Stimulated activated naive B cell treated with anti-CD40 and anti-IgM and Interleukin-4, amounts not matched to agents 10 μg/mL and 1 μg/mL and 100 μg/mL, for 72 hours (primary cell): ENCODE measurements around the gene EDRF1.
A peak's percentile ranks its signal among the peaks of the same experiment; 100 is the strongest.

Experiments
- ATAC-seq, 2 donors: fragments of 150-1000 bp; cut with Tn5 transposase; replicated peaks; 2 replicates each; pipeline ENCODE4 v1.10.0; 2021; ENCODE audit warnings: moderate library complexity in 1 of 2
- DNase-seq: peaks from one replicate; pipeline ENCODE4 v3.0.0; 2021
- H3K27ac Mint-ChIP-seq: one replicate; pipeline ENCODE4 v1.8.0; 2022; ENCODE audit warnings: mild to moderate bottlenecking, mixed read lengths
- H3K27me3 Mint-ChIP-seq, 2 donors: one replicate each; pipeline ENCODE4 v1.8.0; 2022; ENCODE audit warnings: mixed read lengths in 2 of 2
- H3K36me3 Mint-ChIP-seq, 2 donors: one replicate each; pipeline ENCODE4 v1.8.0; 2022; ENCODE audit warnings: mixed read lengths in 2 of 2, mild to moderate bottlenecking in 1 of 2
- H3K4me1 Mint-ChIP-seq, 2 donors: one replicate each; pipeline ENCODE4 v1.8.0; 2022; ENCODE audit warnings: mixed read lengths in 2 of 2, mild to moderate bottlenecking in 1 of 2
- H3K4me3 Mint-ChIP-seq, 2 donors: one replicate each; pipeline ENCODE4 v1.8.0; 2022; ENCODE audit warnings: mild to moderate bottlenecking in 2 of 2, mixed read lengths in 2 of 2, moderate library complexity in 1 of 2
- H3K9me3 Mint-ChIP-seq, 2 donors: one replicate each; pipeline ENCODE4 v1.8.0; 2022; ENCODE audit warnings: mixed read lengths in 2 of 2, mild to moderate bottlenecking in 1 of 2

The EDRF1 gene, protein sequence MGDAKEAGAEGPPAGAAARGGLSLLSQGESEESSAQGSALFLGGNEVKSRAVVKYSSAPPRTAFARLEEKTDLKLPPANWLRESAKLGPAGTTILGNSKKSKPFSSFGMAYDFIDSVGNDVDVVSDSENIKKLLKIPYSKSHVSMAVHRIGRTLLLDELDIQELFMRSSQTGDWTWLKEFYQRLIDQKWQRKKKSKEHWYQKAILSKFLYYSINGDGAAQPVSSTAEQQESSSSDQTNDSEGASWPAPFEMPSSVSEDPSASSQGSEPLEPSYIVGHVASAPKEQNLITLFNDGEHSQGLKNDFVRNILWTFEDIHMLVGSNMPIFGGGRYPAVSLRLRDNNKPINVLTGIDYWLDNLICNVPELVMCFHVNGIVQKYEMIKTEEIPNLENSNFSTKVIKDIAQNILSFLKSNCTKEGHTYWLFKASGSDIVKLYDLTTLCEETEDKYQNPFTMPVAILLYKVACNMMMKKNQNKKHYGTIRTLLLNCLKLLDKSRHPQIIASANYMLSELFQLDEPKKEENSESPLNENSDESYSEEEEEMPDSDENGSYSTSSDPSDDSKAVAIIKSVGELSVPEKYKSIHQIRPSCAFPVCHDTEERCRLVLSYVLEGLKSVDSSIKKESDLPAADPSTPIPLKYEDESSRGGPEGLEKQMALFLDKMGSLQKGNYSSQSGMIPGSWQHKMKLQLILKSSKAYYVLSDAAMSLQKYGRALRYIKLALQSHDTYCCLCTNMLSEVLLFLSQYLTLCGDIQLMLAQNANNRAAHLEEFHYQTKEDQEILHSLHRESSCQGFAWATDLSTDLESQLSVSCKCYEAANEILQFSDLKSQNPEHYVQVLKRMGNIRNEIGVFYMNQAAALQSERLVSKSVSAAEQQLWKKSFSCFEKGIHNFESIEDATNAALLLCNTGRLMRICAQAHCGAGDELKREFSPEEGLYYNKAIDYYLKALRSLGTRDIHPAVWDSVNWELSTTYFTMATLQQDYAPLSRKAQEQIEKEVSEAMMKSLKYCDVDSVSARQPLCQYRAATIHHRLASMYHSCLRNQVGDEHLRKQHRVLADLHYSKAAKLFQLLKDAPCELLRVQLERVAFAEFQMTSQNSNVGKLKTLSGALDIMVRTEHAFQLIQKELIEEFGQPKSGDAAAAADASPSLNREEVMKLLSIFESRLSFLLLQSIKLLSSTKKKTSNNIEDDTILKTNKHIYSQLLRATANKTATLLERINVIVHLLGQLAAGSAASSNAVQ

DNA sequence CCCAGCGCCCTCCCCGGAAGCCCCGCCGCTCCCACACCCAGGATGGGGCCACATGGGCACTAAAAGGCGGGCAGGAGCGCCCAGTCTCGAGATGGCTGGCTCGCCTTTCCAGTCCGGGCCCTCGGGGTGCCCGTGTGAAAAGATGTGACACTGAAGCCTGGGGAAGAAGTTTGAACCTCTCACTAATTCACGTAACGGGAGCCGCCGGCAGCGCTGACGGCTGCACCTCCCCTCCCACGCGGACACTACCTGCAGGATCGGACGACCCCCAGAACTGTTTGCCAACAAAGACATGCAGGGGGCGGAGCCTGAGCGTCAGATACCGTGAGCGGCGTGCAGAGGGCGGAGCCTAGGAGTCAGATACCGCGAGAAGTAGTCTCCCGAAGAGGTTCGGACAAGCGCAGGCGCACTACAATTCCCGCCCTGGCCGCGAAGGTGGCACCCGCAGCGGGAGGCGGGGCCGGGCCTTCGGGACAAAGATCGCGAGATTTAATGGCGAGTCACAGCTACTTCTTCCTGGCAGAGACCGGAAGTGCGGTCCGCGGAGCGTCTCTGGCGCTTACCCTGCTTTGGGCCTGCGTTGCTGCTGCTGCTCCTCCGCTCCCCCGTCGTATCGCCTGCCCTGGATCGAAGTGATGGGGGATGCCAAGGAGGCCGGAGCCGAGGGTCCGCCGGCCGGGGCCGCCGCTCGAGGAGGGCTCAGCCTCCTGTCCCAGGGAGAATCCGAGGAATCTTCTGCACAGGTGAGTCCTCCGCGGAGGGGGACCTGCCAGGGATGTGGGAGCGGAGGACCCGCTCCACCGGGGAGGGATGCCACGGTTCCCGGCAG is at the start of gene EDRF1:
TSS of gene EDRF1 (plus strand) at position 537 of the 829 bp plus-strand sequence. CDS start at position 636, 99 bp downstream.
- DNase-seq = peak; percentile 100
- Mint-ChIP-seq H3K36me3 (peaks cover 11% of the 10 kb centered on the region in 2 donors), H3K4me3 (peak within 1 kb of the TSS; percentile 95 to 97), H3K27me3 (no peaks in the 10 kb centered on the region), H3K4me1 (peaks cover 3 to 11% of the 10 kb centered on the region in 2 donors), H3K9me3 (peaks cover 0 to 1% of the 10 kb centered on the region in 2 donors), H3K27ac (peak within 1 kb of the TSS; percentile 95)
- peak; percentile 95 to 97 for ATAC-seq

DNA sequence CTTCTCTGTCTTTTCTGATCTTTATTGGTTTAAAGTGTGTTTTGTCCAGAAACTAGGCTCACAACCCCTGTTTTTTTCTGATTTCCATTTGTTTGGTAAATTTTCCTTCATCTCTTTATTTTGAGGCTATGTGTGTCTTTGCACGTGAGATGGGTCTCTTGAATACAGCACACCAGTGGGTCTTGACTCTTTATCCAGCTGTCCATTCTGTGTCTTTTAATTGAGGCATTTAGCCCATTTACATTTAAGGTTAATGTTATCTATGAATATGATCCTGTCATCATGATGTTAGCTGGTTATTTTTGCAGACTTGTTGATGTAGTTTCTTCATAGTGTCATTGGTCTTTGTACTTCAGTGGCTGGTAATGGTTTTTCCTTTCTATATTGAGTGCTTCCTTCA is 46.6 kb upstream of the EDRF1 start:
- H3K9me3 Mint-ChIP-seq = peaks cover 26 to 44% of the 10 kb centered on the region in 2 donors
- H3K4me1 Mint-ChIP-seq = no peaks in the 10 kb centered on the region
- ATAC-seq (no peak), DNase-seq (no peak)
- H3K27me3 Mint-ChIP-seq = peaks cover 32 to 48% of the 10 kb centered on the region in 2 donors
- H3K27ac Mint-ChIP-seq = no peak overlapping the region
- peaks cover 2 to 4% of the 10 kb centered on the region in 2 donors for H3K36me3 Mint-ChIP-seq
- no peak overlapping the region for H3K4me3 Mint-ChIP-seq

DNA sequence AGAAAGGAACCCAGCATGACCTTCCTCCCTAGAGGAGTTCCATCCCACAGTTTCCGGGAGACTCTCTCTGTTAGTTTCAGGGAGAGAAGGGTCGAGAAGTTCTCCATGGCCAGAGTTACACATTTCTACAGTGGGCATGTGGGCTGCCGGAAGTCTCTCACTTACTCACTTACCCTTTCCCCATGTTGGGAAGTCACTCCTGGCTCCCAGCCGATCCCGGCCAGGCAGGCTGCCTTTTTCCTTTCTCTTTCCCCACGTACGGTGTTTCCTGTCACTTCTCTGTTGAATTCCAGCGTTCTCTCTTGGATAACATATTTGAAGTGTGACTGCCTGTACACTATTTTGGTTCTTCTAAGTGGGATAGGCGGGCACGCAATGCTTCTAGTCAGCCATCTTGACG is 40.1 kb upstream of the EDRF1 start:
- DNase-seq (no peak), ATAC-seq (no peak)
- Mint-ChIP-seq H3K27me3 (peaks cover 26 to 48% of the 10 kb centered on the region in 2 donors), H3K36me3 (peaks cover 4 to 8% of the 10 kb centered on the region in 2 donors), H3K4me3 (no peak overlapping the region), H3K27ac (no peak overlapping the region), H3K9me3 (peaks cover 14 to 27% of the 10 kb centered on the region in 2 donors), H3K4me1 (no peaks in the 10 kb centered on the region)

DNA sequence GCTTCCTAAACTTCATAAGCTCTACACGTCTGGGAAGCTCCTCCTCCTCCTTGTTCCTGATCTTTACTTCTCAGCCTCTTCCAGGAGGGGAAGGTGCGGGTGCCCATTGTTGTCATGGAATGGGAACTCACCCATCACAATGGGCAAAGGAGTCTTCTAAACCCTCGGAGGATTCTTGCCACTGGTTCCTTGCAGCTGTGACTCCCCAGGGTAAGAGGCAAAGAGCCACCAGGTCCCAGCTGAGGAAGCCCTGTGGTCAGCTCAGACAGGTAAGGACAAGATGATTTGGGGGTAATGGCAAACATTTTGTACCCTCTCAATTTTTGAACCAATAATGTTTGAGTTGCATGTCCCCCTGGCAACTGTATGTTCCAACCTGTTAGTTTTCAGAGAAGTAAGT is 36.4 kb upstream of the EDRF1 start, which contains the start of gene TEX36:
TSS of gene TEX36 (minus strand) at position 101 of the 400 bp plus-strand sequence. CDS start 174 bp downstream, outside the sequence.
- no peak within 1 kb of the TSS for H3K4me3 Mint-ChIP-seq
- peaks cover 0 to 8% of the 10 kb centered on the region in 2 donors for H3K36me3 Mint-ChIP-seq
- DNase-seq (no peak), ATAC-seq (no peak)
- H3K27ac Mint-ChIP-seq = no peak within 1 kb of the TSS
- peaks cover 0 to 7% of the 10 kb centered on the region in 2 donors for H3K9me3 Mint-ChIP-seq
- no peaks in the 10 kb centered on the region for H3K4me1 Mint-ChIP-seq
- peaks cover 26 to 34% of the 10 kb centered on the region in 2 donors for H3K27me3 Mint-ChIP-seq

DNA sequence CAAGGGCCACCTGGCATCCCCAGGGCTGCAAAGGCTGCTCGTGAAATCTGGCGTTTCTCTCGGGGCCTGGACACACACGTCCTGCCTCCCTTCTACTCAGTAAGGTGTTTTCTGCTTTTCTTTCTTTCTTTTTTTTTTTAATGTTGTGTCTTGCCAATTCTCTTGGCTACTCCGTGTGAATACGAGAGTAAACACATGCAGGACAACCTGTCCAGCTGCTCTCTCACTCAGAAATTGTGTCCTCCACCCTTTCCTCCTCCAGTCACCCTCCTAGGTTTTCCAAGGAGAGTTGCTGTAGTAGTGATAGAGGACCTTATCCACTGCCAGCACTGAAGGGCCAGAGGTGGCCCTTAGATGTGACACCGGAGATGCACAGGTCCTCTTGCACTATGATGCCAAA is 35.7 kb upstream of the EDRF1 start:
- Mint-ChIP-seq H3K4me3 (no peak overlapping the region), H3K36me3 (peaks cover 0 to 3% of the 10 kb centered on the region in 2 donors), H3K4me1 (no peaks in the 10 kb centered on the region), H3K27ac (no peak overlapping the region), H3K9me3 (peaks cover 0 to 2% of the 10 kb centered on the region in 2 donors), H3K27me3 (peaks cover 29 to 38% of the 10 kb centered on the region in 2 donors)
- no peak for ATAC-seq
- DNase-seq = no peak

DNA sequence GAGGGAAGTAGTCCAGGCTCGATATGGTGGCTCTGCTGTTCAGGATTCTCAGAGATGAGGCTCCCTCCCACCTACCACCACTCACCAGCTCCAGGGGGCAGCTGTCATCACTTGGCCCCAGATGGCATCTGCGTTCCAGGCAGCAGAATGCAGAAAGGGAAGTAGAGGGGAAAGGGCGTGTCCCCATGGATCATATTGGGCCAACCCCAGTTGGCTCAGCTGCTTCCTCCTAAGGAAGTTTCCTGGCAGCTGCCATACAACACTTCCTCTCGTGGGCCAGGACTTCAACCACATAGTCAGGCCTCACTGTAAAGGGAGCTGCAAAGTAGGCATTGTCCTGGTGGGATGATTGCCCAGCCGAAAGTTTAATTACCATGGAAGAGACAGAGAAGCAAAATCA is 34.9 kb upstream of the EDRF1 start:
- DNase-seq (no peak), ATAC-seq (no peak)
- Mint-ChIP-seq H3K4me1 (no peaks in the 10 kb centered on the region), H3K4me3 (no peak overlapping the region), H3K36me3 (peaks cover 0 to 3% of the 10 kb centered on the region in 2 donors), H3K27me3 (peaks cover 30 to 41% of the 10 kb centered on the region in 2 donors), H3K9me3 (peaks cover 0 to under 1% of the 10 kb centered on the region in 2 donors), H3K27ac (no peak overlapping the region)

DNA sequence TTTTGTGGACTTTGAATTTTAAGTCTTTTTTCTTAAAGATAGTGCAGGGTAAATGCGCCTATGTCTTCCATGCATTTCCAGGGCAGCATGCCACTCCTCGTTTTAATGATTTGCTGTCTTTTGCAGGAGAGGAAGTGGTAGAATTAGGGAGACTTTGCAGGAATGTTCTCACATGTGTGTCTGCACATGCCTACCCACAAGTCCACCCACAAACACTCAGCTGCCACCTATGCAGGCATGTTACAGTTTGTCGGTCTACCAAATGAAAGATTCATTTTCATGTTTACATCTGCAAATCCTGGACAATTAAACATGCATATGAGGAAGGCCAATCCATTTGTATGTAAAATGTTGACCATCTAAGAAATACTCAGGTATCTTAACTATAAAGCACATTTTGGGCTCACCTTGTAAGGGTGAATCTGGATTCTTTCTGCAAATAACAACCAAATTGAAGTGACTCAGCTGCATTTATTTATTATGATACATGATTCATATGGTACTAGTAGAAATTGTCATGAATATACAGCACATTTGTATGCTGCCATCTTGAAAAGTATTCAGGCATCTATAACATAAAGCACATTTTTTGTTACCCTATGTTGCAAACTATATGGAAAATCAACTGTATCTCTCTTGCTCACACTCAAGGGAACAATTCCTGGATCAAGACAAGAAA is 31.9 kb upstream of the EDRF1 start:
- Mint-ChIP-seq H3K4me1 (no peaks in the 10 kb centered on the region), H3K27ac (no peak overlapping the region), H3K4me3 (no peak overlapping the region), H3K9me3 (no peaks in the 10 kb centered on the region), H3K27me3 (peaks cover 25 to 27% of the 10 kb centered on the region in 2 donors), H3K36me3 (peaks cover 0 to 3% of the 10 kb centered on the region in 2 donors)
- ATAC-seq = no peak
- no peak for DNase-seq

DNA sequence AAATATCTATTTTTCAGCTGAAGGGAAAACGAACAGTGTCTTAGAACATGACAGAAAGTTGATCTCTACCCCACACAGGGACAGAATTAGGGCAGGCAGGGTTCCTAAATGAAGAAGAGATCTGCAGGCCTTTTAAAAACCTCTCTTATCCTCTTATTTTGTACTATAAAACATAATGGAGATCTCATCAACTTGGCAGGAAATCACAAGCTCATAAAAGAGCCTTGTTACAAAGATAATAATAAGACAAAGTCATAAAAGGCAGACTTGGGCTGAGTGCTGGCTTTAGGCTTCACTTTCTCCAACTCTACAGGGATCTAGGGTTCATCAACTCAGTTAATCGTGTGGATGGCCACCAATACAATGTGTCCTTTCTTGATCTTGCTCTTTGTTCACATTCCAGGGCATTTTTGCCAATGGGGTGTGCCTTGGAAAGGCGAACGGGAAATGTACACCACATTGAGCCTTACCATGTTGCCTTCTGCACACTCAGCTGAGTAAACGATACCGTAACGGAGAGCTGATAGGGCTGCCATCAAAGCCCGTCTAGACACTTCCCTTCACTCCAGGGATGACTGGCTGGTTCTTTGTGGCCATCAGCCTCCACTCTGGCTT is 29.4 kb upstream of the EDRF1 start:
- Mint-ChIP-seq H3K27ac (no peak overlapping the region), H3K4me1 (no peaks in the 10 kb centered on the region)

DNA sequence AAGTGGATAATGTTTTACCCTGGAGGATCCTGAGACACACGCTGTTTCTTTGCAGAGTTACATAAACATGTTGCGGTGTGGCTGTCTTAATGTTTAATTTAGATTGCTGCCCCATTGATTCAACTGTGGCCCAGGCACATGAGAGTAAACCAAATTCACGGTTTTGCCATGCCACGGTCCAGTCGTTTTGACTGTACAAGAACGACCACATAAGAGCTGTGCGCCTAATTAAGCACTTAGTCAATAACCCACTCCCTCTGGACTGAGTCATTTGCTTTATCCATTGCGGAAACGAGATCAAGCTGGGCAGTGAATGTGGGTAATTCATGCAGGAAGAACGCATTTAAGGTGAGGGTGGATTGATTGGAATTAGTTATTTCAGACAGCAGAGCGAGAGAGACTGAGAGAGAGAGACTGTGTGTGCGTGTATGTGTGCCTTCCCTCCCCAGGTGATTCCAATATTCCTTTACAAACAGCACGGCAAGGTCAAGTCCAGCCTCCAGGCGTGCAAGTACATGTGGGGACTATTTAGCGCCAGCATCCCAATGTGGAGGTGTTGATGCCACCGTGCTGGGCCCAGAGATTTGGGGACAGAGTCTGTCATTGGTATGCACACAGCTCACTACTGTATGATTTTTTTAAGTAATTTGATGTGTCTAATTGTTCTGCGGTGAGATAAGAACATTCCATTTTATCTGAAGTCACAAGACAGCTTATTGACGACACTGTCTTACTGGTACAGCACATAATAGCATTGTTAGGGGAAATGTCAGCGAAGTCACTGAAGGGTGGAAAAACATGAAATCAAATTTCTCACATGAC is 28.1 kb upstream of the EDRF1 start:
- Mint-ChIP-seq H3K9me3 (no peaks in the 10 kb centered on the region), H3K36me3 (no peaks in the 10 kb centered on the region), H3K4me3 (no peak overlapping the region), H3K4me1 (no peaks in the 10 kb centered on the region), H3K27ac (no peak overlapping the region), H3K27me3 (peaks cover 9 to 15% of the 10 kb centered on the region in 2 donors)
- DNase-seq (no peak), ATAC-seq (peak; percentile 29 to 33)

More for the DNA sequence above, 29.4 kb upstream of the EDRF1 start:
- Mint-ChIP-seq H3K9me3 (no peaks in the 10 kb centered on the region), H3K36me3 (no peaks in the 10 kb centered on the region), H3K4me3 (no peak overlapping the region), H3K27me3 (peaks cover 9 to 15% of the 10 kb centered on the region in 2 donors)
- DNase-seq = no peak
- ATAC-seq = no peak

DNA sequence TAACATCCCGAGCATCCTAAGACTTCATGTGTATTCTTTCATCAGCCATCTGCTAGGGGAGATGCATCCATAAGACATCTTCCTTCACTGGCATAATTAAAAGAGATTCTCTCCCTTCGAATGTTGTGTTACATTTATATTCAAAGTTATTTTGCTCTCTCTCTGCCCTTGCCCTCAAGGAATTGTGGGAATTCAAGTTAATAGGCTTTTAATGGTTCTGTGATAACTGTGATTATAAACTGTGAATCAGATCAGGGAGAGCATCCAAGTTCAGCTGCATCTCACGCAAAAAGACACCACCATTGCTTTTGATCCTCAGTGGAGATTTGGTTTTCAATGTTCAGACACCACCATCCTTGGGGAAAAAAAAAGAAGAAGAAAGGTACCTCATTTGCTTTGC is 27.3 kb upstream of the EDRF1 start:
- Mint-ChIP-seq H3K36me3 (no peaks in the 10 kb centered on the region), H3K4me1 (no peaks in the 10 kb centered on the region), H3K27ac (no peak overlapping the region), H3K4me3 (no peak overlapping the region), H3K9me3 (no peaks in the 10 kb centered on the region), H3K27me3 (peaks cover 9 to 15% of the 10 kb centered on the region in 2 donors)
- DNase-seq = no peak
- no peak for ATAC-seq

DNA sequence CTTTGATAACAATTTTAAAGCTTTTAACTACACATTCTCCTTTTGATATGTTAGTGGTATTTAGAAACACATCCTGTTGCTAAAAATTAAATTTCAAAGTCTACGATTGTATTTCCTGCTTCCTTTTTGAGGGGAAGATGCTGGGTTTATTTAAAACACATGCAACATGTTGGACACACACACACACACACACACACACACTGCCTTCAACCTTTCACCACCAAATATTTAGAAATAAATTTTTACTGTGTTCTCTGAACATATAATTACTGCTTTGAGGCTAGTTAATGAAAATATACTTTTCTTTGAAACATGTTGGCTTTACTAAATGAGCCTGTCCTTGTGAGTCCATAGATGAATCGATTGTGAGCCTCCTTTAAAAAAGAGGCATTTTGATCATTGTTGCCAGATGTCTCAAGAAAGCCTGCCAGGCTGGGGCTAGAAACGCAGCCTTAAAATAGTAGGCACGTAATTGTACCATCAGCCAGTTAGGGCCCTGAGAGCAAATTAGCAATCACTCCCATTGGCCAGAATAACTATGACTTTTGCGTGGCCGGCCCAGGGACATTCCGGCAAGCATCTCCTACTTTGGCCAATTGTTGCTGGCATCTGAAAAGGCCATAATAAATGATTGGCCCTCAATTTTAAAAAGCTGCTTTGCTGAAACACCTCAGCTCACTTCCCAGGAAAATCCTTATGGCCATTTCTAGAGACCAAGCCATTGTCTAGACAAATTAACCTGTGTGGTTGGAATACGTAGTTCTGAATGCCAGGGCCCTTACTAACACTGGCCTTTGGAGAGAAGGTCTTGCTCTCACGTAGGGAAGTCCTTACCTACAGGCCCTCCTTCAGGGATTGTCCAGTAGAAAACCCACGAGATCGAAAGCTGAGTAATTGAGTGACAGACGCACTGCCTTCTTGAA is 26.6 kb upstream of the EDRF1 start:
- ATAC-seq (no peak), DNase-seq (no peak)
- H3K9me3 Mint-ChIP-seq = no peaks in the 10 kb centered on the region
- H3K27ac Mint-ChIP-seq = no peak overlapping the region
- H3K36me3 Mint-ChIP-seq = no peaks in the 10 kb centered on the region
- peaks cover 9 to 15% of the 10 kb centered on the region in 2 donors for H3K27me3 Mint-ChIP-seq
- H3K4me3 Mint-ChIP-seq = no peak overlapping the region
- H3K4me1 Mint-ChIP-seq = no peaks in the 10 kb centered on the region
